G401.6 (cell line): ENCODE data around the gene BDH2.

ENCODE experiments used
- FAIRE-seq: peaks from 2 replicates; lab custom pipeline; 2012; peaks lifted over from hg19 to GRCh38; lab: Jason Lieb, UNC

Gene BDH2

GRCh38 chr4:103079621-103080020 lies 20.0 kb downstream of the BDH2 start:
- FAIRE-seq = no peak

GRCh38 chr4:103076747-103077347 lies 22.8 kb downstream of the BDH2 start, which contains the start of gene SLC9B2:
Gene SLC9B2 (minus strand): TSS chr4:103076761. CDS start chr4:103067550, 9,211 bp downstream.
- FAIRE-seq = no peak

- FAIRE-seq = no peak
Observed at GRCh38 chr4:103075894-103076746, 23.5 kb downstream of the BDH2 start.

- no peak for FAIRE-seq
Observed at GRCh38 chr4:103075435-103075893, 24.2 kb downstream of the BDH2 start.

- no peak for FAIRE-seq
Observed at GRCh38 chr4:103074744-103075434, 24.7 kb downstream of the BDH2 start.

GRCh38 chr4:103073792-103074438 lies 25.7 kb downstream of the BDH2 start:
- no peak for FAIRE-seq

- no peak for FAIRE-seq
Observed at GRCh38 chr4:103067841-103068547, 31.6 kb downstream of the BDH2 start.

- FAIRE-seq = no peak
Observed at GRCh38 chr4:103060453-103061148, 39.0 kb downstream of the BDH2 start.

GRCh38 chr4:103054030-103054429 lies 45.6 kb downstream of the BDH2 start:
- no peak for FAIRE-seq

- FAIRE-seq = no peak
Observed at GRCh38 chr4:103052779-103053178, 46.9 kb downstream of the BDH2 start.

- FAIRE-seq = no peak
Observed at GRCh38 chr4:103052145-103052544, 47.5 kb downstream of the BDH2 start.

GRCh38 chr4:103050736-103051436 lies 48.7 kb downstream of the BDH2 start:
- FAIRE-seq = no peak

GRCh38 chr4:103046416-103047290 lies 53.0 kb downstream of the BDH2 start:
- FAIRE-seq = peak; percentile 93

GRCh38 chr4:103044183-103044582 lies 55.5 kb downstream of the BDH2 start:
- FAIRE-seq = no peak

GRCh38 chr4:103036169-103036568 lies 63.5 kb downstream of the BDH2 start:
- no peak for FAIRE-seq

- FAIRE-seq = no peak
Observed at GRCh38 chr4:103032574-103032973, 67.1 kb downstream of the BDH2 start.

GRCh38 chr4:103030791-103031190 lies 68.8 kb downstream of the BDH2 start:
- no peak for FAIRE-seq

- FAIRE-seq = no peak
Observed at GRCh38 chr4:103029300-103029699, 70.3 kb downstream of the BDH2 start.
